Activated CD4-positive, alpha-beta T cell treated with anti-CD3 and anti-CD28 coated beads, Interleukin-2, amount 50 U/mL, for 24 hours (primary cell): Measurements from ENCODE around the gene ADORA2B.

Experiments
- DNase-seq, 2 donors: peaks; one replicate each; pipeline ENCODE4 v3.0.0-alpha.2; 2020; ENCODE audit warnings: low read depth in 1 of 2, low spot score in 1 of 2

Gene ADORA2B

GRCh38 chr17:15952916-15953790, 8.2 kb downstream of the ADORA2B start:
- no peak for DNase-seq

- DNase-seq = no peak
These were observed 9.3 kb downstream of the ADORA2B start for GRCh38 chr17:15954222-15954621.

GRCh38 chr17:15955793-15956541, 11.0 kb downstream of the ADORA2B start:
- no peak for DNase-seq

- DNase-seq = no peak
These were observed 12.3 kb downstream of the ADORA2B start for GRCh38 chr17:15957206-15957605.

- DNase-seq = no peak
These were observed 12.8 kb downstream of the ADORA2B start for GRCh38 chr17:15957608-15958307.

GRCh38 chr17:15958484-15958854, 13.5 kb downstream of the ADORA2B start:
- DNase-seq = no peak

DNA sequence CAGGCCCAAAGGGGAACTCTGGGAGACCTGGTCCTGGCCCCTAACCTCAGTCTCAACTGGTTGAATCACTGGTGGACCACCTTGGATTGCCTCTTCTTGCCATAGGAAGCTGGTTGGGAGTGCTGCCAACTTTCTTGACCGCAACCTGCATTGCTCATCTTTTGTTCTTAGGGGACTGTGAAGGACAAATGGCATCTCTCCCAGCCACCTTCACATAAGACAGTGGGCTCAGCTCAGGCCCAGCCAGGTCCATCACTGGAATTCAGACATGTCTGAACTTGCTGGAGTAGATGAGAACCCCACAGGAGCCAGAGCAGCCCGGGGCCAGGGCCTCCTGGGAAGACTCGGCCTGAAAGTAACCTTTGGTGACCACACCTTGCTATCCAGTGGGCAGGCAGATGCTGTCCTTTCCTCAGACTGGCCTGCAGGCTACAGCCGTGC, 18.8 kb downstream of the ADORA2B start:
- no peak for DNase-seq

DNA sequence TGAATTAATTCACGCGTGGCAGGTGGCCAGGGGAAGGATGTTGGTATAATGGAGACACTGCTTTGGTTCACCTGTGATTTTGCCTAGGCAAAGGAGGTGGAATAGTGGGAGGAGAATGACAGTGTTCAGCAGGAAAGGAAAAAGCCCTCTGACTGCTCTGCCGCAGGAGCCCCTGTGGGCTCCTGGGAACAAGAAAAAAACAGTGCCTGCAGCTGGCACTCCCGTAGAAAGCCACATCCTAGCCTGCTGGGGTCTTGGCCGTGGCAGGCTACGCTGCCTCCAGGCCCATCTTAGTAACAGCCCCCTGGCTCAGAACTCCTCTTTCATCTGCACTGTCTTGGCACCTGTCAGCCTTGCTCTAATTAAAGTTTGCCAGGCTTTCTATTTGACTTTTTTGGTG, 20.6 kb downstream of the ADORA2B start:
- DNase-seq = no peak

GRCh38 chr17:15966183-15966878, 21.4 kb downstream of the ADORA2B start:
- DNase-seq = no peak

DNA sequence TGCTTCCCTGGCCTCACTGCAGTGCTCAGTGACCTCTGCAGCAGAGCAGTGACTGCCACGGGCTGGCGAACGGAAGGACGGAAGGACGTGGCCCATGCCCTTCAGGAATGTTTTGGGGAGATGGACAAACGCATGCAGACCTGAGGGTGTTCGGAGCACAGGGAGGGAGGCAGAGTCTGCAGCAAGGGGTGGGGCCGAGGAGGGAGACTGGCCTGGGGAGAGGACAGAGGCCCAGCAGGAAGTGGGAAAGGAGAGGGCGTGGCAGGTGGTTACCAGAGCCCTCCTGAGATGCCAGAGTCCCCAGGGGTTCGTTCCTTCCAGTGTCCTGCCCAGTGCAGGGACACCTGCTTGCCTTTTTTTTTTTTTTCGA, 21.9 kb downstream of the ADORA2B start:
- DNase-seq = no peak

GRCh38 chr17:15967706-15968399, 22.9 kb downstream of the ADORA2B start:
- DNase-seq = no peak

GRCh38 chr17:15969463-15969862, 24.5 kb downstream of the ADORA2B start:
- no peak for DNase-seq

DNA sequence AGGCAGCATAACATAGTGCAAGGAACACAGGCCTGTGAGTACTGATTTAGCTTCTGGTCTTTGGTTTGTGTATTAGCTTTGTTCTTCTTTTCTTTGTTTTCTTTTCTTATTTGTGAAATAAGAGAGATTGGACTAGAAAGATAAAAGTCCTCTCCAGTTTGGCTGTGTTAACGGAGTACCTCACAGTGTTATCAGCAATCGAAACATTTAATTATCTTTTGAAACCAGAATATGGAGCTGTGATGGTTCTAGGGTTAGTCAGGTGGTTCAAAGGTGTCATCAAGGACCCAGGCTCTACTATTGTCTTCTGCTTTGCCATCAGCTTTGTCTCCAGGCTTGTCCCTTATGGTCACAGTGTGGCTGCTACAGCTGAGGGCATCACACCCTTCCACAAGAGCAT, 25.6 kb downstream of the ADORA2B start:
- DNase-seq = no peak

- DNase-seq = no peak
These were observed 26.3 kb downstream of the ADORA2B start for GRCh38 chr17:15971098-15971678.

- DNase-seq = no peak
These were observed 27.0 kb downstream of the ADORA2B start for GRCh38 chr17:15971882-15972281.

- DNase-seq = no peak
These were observed 27.6 kb downstream of the ADORA2B start for GRCh38 chr17:15972497-15972951.

DNA sequence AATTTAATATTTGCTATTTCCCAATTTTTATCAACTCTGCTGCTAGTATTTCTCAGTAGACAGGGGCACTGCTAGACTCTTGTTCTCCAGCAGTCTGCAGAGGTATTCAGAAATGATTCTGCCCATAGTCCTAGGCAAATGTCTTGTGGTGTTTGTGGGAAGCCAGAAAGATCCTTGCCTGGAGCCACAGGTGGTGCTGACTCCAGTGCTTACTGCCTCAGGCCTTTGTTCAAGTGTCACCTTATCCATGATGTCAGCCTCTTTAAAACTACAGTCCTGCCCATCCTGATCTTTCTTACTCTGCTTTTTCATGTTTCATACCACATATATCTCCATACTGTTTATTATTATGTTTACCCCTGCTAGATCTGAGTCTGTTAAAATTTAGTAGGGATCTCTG, 28.1 kb downstream of the ADORA2B start:
- no peak for DNase-seq

DNA sequence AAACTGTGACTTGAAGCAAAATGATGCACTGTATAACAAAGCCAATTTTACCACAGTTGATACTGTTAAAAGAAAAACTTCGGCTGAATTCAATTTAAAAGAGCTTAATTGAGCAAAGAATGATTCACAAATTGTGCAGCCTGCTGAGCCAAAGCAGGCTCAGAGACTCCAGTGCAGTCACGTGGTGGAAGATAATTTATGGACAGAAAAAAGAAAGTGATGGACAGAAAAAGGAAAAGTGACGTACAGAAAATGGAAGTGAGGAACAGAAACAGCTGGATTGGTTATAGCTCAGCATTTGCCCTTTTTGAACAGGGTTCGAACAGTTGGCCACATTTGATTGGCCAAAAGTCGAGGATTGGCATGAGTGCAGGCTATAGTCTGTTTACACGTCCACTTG, 28.9 kb downstream of the ADORA2B start:
- DNase-seq = no peak

GRCh38 chr17:15977894-15978293, 33.0 kb downstream of the ADORA2B start:
- no peak for DNase-seq

DNA sequence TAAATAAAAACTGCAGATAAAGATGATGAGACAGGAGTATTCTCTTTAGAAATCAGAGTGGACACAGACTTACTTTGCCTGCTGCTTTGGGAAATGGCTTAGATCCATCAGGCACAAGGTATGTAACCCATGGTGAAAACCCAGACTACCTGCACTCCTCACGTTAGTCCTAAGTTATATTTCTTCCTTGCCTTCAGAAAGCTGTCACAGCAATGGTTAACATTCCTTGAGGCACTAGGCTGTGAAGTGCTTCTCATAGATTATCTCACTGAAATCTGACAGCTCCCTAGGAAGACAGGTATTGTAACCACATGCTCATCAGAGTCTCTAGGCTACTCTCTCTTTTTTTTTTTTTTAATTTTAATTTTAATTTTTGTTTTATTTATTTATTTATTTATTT, 33.7 kb downstream of the ADORA2B start:
- no peak for DNase-seq
